Right ventricle myocardium superior (tissue), 1 donor: ENCODE data around the gene MTFMT. TPM values are rescaled to one million over a fixed set of nuclear protein-coding genes. Genes with fewer than 3 reads are reported as not detected.
"Not testable (repeated sequence)": the region's sequence is repeated elsewhere in the genome, so short reads cannot be mapped to it uniquely, and the experiment has no call there.

Source experiments
- ATAC-seq: fragments of 200-7000 bp; cut with Tn5 transposase; one replicate; pipeline ENCODE4 v1.9.1; 2020; ENCODE audit warnings: mild to moderate bottlenecking; ENCODE audit not compliant: poor library complexity
- DNase-seq: peaks from one replicate; pipeline ENCODE4 v3.0.0-alpha.2; 2020
- intact Hi-C: fragments of 100-400 bp; cut with DNase I; formaldehyde crosslinking; loops from one replicate; pipeline ENCODE4 v1.11.2; 2022
- long read RNA-seq: library from polyadenylated mRNA; unstranded; transcript quantifications from one replicate; pipeline ENCODE4 v2.0.0, GENCODE V29; 2021
- total RNA-seq: library from RNA; stranded (reverse); fragmentation: NEBNext Ultra II Directional; extraction: Animal tissue kit (Norgen Biotek cat#: 25700); gene quantifications from one replicate; pipeline ENCODE4 v1.2.1, GENCODE V29; 2021
- donor health status: DM: no; HTN: yes; CAD: no; lungs with severe emphysema.

The MTFMT gene
- 17.3 TPM for total RNA-seq
- long read RNA-seq, transcript MTFMT-201 (9 exons, 2,734 nt), result major isoform, 33 of 48 reads
- long read RNA-seq, partial matches to known transcripts, result 1 of 48 reads
- long read RNA-seq, other reads (novel, unspliced or antisense), result 12 of 48 reads

DNA sequence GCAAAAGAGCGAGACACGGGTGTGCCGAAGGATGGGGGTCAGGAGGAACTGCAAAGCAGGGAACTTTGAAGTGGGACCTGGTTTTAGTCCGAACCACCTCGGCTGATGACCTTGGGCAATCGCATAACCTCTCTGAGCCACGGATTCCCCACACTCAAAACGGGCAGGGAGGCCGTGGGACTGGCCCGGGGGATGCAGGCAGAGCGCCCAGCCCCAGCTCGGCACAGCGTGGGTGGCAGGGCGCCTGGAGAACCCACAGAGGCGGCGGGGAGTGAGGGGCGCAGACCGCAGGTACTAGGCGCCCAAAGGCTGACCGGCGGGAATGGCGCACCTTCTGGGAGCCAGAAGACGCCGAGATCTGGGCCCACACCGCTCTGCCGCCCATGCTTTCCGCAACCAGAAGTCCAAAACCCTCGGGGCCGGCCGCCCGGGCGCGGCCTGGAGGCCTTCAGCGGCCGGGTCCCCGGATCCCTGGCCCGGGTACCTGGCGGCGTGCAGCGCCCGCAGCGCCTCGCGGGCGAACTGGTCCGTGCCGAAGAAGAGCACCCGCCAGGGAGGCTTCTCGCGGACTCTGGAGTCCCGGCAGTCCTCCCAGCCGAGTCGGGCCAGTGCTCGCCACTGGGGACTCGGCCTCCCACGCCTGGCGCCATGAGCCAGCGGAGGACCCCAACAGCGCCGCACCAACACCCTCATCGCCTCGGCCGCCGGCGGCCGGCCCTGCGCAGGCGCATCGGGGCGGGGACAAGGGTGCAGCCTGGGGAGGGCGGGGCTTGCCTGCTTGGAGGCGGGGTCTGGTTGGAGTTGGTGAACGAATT lies at the start of gene MTFMT:
Gene MTFMT (minus strand): TSS at position 719 of the 815 bp plus-strand sequence. CDS start 26 bp downstream, at position 693.
- ATAC-seq, result peak; percentile 97
- intact Hi-C loops, result no loop called here
- peak; percentile 97 for DNase-seq

DNA sequence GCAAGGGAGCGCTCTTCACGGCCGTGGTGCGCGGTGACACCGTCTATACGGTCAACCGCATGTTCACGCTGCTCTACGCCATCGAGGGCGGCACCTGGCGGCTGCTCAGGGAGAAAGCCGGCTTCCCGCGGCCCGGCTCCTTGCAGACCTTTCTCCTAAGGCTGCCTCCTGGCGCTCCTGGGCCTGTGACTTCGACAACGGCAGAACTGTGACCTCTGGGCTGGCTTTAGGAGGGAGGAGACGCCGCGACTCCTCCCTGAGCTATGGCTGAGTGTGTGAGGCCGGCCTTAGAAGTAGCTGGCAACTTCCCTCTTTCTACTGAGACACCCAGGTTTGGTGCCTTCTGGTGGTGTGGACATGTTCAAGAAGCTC lies 48.5 kb upstream of the MTFMT start:
- peak; percentile 63 for ATAC-seq
- intact Hi-C loops, result no loop called here
- DNase-seq, result peak; percentile 85

DNA sequence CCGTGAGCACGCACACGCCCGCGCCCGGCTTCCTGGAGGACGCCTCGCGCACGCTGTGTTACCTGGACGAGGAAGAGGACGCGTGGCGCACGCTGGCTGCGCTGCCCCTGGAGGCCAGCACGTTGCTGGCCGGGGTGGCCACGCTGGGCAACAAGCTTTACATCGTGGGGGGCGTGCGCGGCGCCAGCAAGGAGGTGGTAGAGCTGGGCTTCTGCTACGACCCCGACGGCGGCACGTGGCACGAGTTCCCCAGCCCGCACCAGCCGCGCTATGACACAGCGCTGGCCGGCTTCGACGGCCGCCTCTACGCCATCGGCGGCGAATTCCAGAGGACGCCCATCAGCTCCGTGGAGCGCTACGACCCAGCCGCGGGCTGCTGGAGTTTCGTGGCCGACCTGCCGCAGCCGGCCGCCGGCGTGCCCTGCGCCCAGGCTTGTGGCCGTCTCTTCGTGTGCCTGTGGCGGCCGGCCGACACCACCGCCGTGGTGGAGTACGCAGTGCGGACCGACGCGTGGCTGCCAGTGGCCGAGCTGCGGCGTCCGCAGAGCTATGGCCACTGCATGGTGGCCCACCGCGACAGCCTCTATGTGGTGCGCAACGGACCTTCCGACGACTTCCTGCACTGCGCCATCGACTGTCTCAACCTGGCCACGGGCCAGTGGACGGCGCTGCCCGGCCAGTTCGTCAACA lies 48.0 kb upstream of the MTFMT start:
- no peak for ATAC-seq
- intact Hi-C loops, result no loop called here

DNA sequence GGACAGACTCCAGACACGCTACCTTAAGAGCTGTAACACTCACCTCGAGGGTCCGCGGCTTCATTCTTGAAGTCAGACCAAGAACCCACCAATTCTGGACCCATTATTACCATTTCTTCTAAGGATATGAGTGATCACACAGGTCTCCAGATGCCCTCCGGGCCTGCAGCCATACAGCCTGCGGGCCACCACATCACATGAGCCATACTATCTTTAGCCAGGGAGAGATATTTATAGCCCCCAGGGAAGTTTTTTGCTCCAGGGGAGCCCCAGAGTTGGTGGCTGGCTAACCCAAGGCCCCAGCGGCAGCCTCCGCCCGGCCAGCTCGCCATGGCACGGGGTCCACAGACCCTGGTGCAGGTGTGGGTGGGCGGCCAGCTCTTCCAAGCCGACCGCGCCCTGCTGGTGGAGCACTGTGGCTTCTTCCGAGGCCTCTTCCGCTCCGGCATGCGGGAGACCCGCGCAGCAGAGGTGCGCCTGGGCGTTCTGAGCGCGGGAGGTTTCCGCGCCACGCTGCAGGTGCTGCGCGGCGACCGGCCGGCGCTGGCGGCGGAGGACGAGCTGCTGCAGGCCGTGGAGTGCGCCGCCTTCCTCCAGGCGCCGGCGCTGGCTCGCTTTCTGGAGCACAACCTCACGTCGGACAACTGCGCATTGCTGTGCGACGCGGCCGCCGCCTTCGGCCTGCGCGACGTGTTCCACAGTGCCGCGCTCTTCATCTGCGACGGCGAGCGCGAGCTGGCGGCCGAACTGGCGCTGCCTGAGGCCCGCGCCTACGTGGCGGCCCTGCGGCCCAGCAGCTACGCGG lies 47.2 kb upstream of the MTFMT start, which contains the start of gene KBTBD13:
Gene KBTBD13 (plus strand): TSS at position 261 of the 805 bp plus-strand sequence. CDS start 70 bp downstream, at position 331.
- DNase-seq, result no peak
- peak; percentile 81 for ATAC-seq

More for the DNA sequence above, 48.0 kb upstream of the MTFMT start:
- DNase-seq, result no peak

DNA sequence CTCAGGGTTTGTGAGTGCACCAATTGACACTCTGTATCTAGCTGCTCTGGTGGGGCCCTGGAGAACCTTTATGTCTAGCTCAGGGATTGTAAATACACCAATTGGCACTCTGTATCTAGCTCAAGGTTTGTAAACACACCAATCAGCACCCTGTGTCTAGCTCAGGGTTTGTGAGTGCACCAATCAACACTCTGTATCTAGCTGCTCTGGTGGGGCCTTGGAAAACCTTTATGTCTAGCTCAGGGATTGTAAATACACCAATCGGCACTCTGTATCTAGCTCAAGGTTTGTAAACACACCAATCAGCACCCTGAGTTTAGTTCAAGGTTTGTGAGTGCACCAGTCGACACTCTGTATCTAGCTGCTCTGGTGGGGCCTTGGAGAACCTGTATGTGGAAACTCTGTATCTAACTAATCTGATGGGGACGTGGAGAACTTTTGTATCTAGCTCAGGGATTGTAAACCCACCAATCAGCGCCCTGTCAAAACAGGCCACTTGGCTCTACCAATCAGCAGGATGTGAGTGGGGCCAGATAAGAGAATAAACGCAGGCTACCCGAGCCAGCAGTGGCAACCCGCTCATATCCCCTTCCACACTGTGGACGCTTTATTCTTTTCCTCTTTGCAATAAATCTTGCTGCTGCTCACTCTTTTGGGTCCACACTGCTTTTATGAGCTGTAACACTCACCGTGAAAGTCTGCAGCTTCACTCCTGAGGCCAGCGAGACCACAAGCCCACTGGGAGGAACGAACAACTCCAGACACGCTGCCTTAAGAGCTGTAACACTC lies 46.4 kb upstream of the MTFMT start:
- ATAC-seq, DNase-seq, intact Hi-C loops: not testable (repeated sequence)

More for the DNA sequence above, 47.2 kb upstream of the MTFMT start, which contains the start of gene KBTBD13:
- intact Hi-C loops, result no loop called here

DNA sequence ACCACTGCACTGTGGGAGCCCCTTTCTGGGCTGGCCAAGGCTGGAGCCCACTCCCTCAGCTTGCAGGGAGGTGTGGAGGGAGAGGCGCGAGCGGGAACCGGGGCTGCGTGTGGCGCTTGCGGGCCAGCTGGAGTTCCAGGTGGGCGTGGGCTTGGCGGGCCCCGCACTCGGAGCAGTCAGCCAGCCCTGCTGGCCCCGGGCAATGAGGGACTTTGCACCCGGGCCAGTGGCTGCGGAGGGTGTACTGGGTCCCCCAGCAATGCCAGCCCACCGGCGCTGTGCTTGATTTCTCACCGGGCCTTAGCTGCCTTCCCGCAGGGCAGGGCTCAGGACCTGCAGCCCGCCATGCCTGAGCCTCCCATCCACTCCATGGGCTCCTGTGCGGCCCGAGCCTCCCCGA lies 45.5 kb upstream of the MTFMT start:
- ATAC-seq, intact Hi-C loops, DNase-seq: not testable (repeated sequence)

DNA sequence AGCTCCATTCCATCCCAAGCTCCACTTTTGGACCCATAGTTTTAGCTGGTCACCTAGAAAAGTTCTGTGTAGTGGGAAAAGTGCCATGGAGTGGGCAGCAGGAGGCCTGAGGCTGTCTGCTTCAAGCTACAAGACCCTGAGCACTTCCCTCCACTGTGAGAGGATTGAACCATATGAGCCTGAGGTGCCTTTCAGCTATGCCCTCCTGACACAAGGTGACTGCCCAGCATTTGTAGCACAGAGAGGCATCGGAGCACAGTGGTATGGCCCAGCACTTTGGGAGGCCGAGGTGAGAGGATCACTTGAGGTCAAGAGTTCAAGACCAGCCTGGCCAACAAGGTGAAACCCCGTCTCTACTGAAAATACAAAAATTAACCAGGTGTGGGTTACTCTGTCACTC lies 43.2 kb upstream of the MTFMT start:
- DNase-seq (no peak), ATAC-seq (no peak)
- intact Hi-C loops, result no loop called here

DNA sequence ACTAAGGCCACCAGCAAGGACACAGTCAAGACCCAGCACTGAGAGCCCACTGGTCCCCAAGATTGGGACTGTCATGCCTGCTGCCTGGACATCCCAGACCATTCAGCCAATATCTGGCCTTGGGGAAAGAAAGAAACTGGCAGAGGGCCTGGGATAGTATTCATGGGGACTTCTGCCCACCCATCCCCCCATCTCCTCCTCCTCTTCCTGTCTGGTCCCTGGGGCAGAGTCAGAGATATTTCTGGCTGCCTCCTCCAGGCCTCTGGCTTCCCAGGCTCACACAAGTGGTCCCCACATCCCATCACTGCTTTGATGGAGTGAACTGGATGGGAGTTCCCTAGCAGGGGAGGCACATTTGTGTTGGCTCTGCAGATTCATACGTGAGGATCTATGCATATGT lies 42.6 kb upstream of the MTFMT start:
- no peak for DNase-seq
- intact Hi-C loops, result no loop called here
- peak; percentile 16 for ATAC-seq

DNA sequence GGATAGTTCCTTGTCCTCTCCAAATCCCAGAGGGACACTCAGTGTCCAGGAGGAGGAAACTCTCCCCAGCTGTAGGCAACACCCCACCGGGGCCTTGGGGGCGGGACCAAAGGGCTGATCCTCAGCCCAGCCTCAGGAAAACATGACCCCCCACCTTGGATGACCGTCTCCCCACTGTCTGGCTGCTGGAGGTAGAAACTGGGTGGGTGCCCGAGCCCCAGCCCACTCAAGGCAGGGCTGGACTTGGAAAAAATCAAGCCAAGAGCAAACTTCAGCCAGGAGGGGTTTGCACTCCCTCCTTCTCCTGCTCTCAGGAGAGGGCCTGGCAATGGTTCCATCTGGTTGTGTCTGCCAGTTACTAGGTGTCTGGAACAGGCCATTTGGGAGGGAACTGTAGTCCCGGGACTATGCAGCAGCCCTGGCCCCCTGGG lies 42.0 kb upstream of the MTFMT start:
- DNase-seq, result peak; percentile 76
- intact Hi-C loops, result no loop called here
- ATAC-seq, result peak; percentile 72

DNA sequence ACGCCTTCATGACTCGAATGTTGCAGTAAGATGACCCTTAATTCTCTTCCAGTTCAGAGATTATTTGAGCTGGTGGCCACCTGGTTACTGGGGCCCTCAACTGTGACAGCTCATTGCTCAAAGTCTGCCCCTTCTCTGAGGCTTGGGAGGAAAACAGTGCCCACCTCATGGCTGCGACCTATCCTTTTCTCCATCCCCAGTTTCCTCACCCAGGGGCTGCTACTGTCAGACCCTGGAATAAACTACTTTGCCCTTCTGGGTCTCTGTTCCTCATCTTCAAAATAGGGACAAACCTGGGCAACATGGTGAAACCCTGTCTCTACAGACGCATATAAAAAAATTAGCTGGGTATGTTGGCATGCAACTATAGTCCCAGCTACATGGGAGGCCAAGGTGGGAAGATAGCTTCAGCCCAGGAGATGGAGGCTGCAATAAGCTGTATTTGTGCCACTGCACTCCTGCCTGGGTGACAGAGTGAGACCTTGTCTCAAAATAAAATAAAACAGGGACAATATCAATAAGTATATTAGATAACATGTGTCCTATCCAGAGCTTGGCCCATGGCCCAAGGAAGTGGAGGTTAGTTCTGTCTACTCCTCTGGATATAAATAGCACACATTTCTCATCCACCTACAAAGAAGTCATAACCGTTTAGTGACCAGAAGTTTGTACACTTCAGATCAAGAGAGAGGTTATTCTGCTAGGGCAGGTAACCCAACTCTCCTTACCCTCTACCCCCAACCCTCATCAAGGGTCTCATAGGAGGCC lies 40.5 kb upstream of the MTFMT start:
- no peak for DNase-seq
- ATAC-seq, result peak; percentile 34
- intact Hi-C loops, result no loop called here

DNA sequence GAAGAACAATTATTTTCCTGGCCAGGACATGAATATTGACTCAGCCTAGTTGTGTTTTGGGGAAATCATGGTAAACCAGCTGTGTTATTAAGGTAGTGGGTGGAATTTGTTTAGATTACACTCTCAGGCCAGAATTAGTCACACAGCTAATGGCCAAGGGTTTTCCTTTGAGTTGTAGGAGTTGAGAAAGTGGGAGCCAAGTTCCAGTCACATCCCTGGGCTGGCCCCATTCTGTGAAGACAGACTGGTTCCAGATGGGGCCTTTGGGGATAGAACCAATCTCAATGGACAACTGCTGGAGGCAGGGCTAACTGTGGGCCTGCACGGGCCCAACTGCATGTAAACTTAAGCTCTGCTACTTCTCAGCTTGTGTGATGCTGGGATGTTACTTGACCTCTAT lies 39.7 kb upstream of the MTFMT start:
- DNase-seq (no peak), ATAC-seq (peak; percentile 44)
- intact Hi-C loops, result no loop called here

DNA sequence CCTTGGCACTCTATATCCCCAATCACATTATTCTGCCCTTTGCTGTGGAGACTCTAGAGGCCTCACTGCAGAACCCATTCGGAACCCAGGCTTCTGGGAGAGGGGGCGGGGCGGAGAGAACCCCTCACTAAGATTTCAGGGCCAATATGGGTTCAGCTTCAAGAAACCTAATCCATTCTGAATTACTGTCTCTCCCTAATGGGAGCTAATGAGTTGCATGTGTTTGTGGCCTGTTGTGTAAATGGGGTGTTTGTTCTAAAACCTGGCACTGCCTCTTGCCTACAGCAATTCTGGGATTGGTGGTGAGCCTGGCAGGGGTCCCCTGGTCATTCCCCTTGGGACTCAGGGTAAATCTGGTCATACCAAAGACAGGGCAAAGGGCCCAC lies 39.0 kb upstream of the MTFMT start:
- DNase-seq (no peak), ATAC-seq (no peak)
- intact Hi-C loops, result no loop called here

DNA sequence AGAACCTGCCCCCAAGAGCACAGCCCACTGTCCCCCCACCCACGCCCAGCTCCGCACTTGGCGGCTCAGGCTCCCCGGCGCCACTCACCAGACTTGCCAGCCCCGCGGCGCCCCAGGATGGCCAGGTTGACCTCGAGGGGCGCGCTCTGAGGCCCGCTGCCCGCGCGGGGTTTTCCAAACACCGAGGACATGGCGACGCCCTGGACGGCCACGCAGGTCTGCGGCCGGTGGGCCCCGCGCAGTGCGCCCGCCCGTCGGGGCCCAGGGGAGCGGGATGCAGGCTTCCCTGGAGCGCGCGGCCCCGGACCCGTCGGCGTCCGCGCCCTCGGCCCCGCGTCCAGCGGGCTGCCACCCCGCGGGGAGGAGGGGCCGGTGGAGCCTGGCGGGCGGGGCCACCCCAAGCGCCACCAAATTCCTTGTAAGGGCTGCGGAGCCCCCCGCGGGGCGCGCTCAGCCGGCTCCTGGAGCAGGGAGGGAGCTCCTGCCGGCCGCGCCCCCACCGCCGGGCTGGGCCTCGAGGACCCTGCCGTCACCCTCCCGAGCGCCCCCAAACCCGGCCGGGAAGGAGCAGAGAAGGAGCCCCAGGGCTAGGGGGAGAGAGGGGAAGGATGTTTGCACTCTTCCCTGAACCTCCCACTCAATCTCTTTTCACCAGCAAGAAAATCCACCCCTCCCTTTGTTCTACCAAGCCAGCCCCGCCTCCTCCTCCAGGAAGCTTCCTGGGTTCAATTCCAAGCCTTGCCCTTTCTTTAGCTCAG lies 38.4 kb upstream of the MTFMT start, which contains the start of gene RASL12:
Gene RASL12 (minus strand): TSS at position 347 of the 758 bp plus-strand sequence. CDS start 156 bp downstream, at position 191.
- peak; percentile 28 for ATAC-seq
- intact Hi-C loops, result no loop called here

DNA sequence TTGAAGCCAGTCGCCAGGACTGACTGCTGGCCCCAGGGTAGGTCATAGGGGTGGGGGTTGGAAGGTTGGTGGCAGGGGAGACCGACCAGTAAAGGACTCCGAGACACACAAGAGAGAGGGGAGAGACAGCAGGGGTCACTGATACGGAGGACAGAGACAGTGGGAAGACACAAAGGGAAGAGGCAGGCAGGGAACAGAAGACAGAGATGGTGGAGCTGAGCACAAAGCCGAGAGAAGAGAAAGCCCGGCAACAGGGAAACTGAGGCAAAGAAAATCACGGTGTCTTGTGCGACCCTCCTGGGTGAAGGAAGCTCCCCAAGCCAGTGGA lies 37.8 kb upstream of the MTFMT start:
- intact Hi-C loops, result no loop called here
- ATAC-seq, result no peak
- no peak for DNase-seq

More for the DNA sequence above, 38.4 kb upstream of the MTFMT start, which contains the start of gene RASL12:
- DNase-seq, result no peak

DNA sequence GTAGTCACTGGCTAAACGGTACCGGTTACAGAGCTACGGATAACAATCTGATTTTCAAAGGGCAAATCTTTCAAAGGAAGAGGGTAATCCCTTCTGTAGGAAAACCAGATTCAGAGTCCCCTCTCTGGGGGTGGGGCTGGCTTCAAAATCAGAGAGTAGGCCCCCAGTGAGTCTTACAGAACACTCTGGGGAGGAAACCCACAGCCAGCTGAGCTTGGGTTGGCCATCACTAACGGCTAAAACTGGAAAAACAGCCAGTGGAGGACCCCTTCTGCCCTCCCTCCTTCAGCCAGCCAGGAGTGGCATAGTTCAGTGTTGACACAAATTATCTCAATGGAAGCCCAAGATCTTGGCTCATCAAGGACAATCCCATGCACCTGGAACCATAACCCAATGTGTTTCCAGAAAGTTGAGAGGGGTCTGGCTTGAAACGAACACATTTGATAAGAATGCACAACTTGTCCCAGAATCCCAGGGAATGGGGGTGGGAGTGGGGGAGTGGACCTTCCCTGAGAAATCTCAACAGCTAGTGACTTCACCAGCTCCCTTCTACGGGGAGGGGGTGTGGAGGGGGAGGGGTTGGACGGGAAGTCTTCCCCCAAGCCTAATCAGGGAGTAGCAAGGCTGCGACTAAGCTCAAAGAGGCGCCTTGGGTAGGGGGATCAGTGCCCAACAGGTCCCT lies 37.3 kb upstream of the MTFMT start:
- DNase-seq (no peak), ATAC-seq (no peak)
- intact Hi-C loops, result no loop called here

DNA sequence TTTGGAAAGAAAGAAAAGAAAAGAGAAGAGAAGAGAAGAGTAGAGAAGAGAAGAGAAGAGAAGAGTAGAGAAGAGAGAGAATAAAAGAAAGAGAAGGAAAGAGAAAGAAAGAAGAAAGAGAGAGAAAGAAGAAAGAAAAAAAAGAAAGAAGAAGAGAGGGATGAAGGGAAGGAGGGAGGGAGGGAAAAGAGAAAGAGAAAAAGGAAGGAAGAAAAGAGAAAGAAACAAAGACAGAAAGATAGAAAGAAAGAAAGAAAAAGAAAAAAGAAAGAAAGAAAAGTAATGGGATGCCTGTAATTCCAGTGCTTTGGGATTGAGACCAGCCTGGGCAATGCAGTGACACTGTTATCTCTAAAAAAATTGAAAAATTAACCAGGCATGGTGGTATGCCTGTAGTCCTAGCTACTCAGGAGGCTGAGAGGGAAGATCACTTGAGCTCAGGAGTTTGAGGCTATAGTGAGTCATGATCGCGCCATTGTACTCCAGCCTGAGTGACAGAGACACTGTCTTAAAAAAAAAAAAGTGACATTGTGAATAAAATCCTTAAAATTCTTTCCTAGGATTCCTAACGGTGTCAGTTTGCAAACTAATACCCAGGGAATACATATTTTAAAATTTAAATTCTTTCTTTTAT lies 36.7 kb upstream of the MTFMT start:
- intact Hi-C loops, result no loop called here
- DNase-seq (no peak), ATAC-seq (no peak)
